Astrocyte of the hippocampus (primary cell): ENCODE data around the gene TUNAR.

Source experiments
- DNase-seq: peaks from one replicate; pipeline ENCODE4 v3.0.0; 2011; ENCODE audit warnings: low read depth, low spot score

Gene TUNAR

GRCh38 chr14:95876761-95877538 is at the start of gene TUNAR:
TSS of gene TUNAR (plus strand) at chr14:95876832.
- peak; percentile 40 for DNase-seq

GRCh38 chr14:95828649-95829265 is 47.9 kb upstream of the TUNAR start:
- no peak for DNase-seq

GRCh38 chr14:95829321-95829720 is 47.3 kb upstream of the TUNAR start:
- DNase-seq: no peak

GRCh38 chr14:95830386-95830785 is 46.2 kb upstream of the TUNAR start:
- DNase-seq: no peak

- no peak for DNase-seq
Measured at GRCh38 chr14:95831041-95831440, 45.6 kb upstream of the TUNAR start.

- no peak for DNase-seq
Measured at GRCh38 chr14:95831468-95831867, 45.2 kb upstream of the TUNAR start.

- no peak for DNase-seq
Measured at GRCh38 chr14:95832012-95832411, 44.6 kb upstream of the TUNAR start.

GRCh38 chr14:95833429-95833828 is 43.2 kb upstream of the TUNAR start:
- DNase-seq: no peak

- DNase-seq: no peak
Measured at GRCh38 chr14:95834496-95834895, 42.1 kb upstream of the TUNAR start.

- peak; percentile 11 for DNase-seq
Measured at GRCh38 chr14:95835121-95835730, 41.4 kb upstream of the TUNAR start.

- DNase-seq: no peak
Measured at GRCh38 chr14:95838862-95839261, 37.8 kb upstream of the TUNAR start.

GRCh38 chr14:95840094-95840700 is 36.4 kb upstream of the TUNAR start:
- DNase-seq: no peak

- DNase-seq: no peak
Measured at GRCh38 chr14:95841668-95842067, 35.0 kb upstream of the TUNAR start.

- DNase-seq: no peak
Measured at GRCh38 chr14:95849761-95850160, 26.9 kb upstream of the TUNAR start.

GRCh38 chr14:95850429-95850828 is 26.2 kb upstream of the TUNAR start:
- no peak for DNase-seq

GRCh38 chr14:95855606-95856005 is 21.0 kb upstream of the TUNAR start:
- no peak for DNase-seq

- DNase-seq: no peak
Measured at GRCh38 chr14:95857275-95857674, 19.4 kb upstream of the TUNAR start.

GRCh38 chr14:95858893-95859292 is 17.7 kb upstream of the TUNAR start:
- DNase-seq: no peak

GRCh38 chr14:95862243-95862642 is 14.4 kb upstream of the TUNAR start:
- peak; percentile 47 for DNase-seq

- DNase-seq: no peak
Measured at GRCh38 chr14:95863295-95863694, 13.3 kb upstream of the TUNAR start.

- no peak for DNase-seq
Measured at GRCh38 chr14:95869776-95870175, 6.9 kb upstream of the TUNAR start.

GRCh38 chr14:95870772-95871171 is 5.9 kb upstream of the TUNAR start:
- DNase-seq: no peak

GRCh38 chr14:95871531-95871930 is 5.1 kb upstream of the TUNAR start:
- no peak for DNase-seq
